GM19025 (cell line): ENCODE results near the gene ITGAV.

Source experiments
- ATAC-seq: cut with Tn5 transposase; IDR thresholded peaks from one replicate; pipeline ENCODE4 v1.9.1; 2021; ENCODE audit warnings: mild to moderate bottlenecking, low read depth, moderate library complexity; ENCODE audit not compliant: unreplicated experiment

The ITGAV gene

GRCh38 chr2:186572705-186573104 is 17.2 kb upstream of the ITGAV start:
- ATAC-seq, result no peak

GRCh38 chr2:186573531-186573930 is 16.3 kb upstream of the ITGAV start:
- ATAC-seq, result no peak

- no peak for ATAC-seq
These were observed 14.6 kb upstream of the ITGAV start for GRCh38 chr2:186575302-186575701.

- ATAC-seq, result no peak
These were observed 14.0 kb upstream of the ITGAV start for GRCh38 chr2:186575856-186576255.

- no peak for ATAC-seq
These were observed 13.2 kb upstream of the ITGAV start for GRCh38 chr2:186576614-186577013.

- no peak for ATAC-seq
These were observed 7.2 kb upstream of the ITGAV start for GRCh38 chr2:186582698-186583097.

- no peak for ATAC-seq
These were observed 5.8 kb upstream of the ITGAV start for GRCh38 chr2:186584053-186584452.

- ATAC-seq, result no peak
These were observed 1.4 kb upstream of the ITGAV start for GRCh38 chr2:186588421-186588820.

- ATAC-seq, result no peak
These were observed 780 bp upstream of the ITGAV start for GRCh38 chr2:186588940-186589611.

- ATAC-seq, result no peak
These were observed 498 bp downstream of the ITGAV start for GRCh38 chr2:186590350-186590758.

- no peak for ATAC-seq
These were observed 1.1 kb downstream of the ITGAV start for GRCh38 chr2:186590759-186591505.

GRCh38 chr2:186591506-186591890 is 1.6 kb downstream of the ITGAV start:
- no peak for ATAC-seq

GRCh38 chr2:186592137-186592875 is 2.5 kb downstream of the ITGAV start:
- no peak for ATAC-seq

- no peak for ATAC-seq
These were observed 3.7 kb downstream of the ITGAV start for GRCh38 chr2:186593523-186593922.

GRCh38 chr2:186594001-186594722 is 4.3 kb downstream of the ITGAV start:
- no peak for ATAC-seq

GRCh38 chr2:186595219-186595618 is 5.4 kb downstream of the ITGAV start:
- ATAC-seq, result no peak

- no peak for ATAC-seq
These were observed 9.4 kb downstream of the ITGAV start for GRCh38 chr2:186599186-186599778.

GRCh38 chr2:186603286-186603685 is 13.4 kb downstream of the ITGAV start:
- ATAC-seq, result no peak

- ATAC-seq, result no peak
These were observed 15.2 kb downstream of the ITGAV start for GRCh38 chr2:186605041-186605440.

- no peak for ATAC-seq
These were observed 17.9 kb downstream of the ITGAV start for GRCh38 chr2:186607660-186608324.
